IPS-11a (cell line): ENCODE results near the gene SNAP25.

Experiments
- H3K4me3 ChIP-seq: one replicate; pipeline ENCODE4 v1.5.1; 2013; ENCODE audit warnings: low read depth, low read length, control low read depth

The SNAP25 gene

DNA sequence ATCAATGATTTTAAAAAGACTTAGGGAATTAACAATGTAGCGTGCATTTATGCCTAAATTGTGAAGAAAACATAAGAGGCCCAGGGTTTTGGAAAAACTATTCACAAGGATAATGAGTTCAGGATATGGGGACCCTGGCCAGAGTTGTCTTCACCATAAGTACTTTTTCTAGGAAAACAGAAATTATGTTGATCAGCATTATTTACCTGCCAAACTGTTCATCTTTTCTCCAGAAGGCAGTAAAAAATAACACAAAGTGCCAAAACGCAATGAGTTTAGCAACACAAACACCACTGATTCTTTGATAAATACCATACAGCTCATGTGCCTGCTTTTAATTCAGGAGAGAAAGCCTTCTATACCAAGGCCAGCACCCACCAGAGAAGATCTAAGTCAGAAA lies 43.1 kb downstream of the SNAP25 start:
- H3K4me3 ChIP-seq = no peak overlapping the region

DNA sequence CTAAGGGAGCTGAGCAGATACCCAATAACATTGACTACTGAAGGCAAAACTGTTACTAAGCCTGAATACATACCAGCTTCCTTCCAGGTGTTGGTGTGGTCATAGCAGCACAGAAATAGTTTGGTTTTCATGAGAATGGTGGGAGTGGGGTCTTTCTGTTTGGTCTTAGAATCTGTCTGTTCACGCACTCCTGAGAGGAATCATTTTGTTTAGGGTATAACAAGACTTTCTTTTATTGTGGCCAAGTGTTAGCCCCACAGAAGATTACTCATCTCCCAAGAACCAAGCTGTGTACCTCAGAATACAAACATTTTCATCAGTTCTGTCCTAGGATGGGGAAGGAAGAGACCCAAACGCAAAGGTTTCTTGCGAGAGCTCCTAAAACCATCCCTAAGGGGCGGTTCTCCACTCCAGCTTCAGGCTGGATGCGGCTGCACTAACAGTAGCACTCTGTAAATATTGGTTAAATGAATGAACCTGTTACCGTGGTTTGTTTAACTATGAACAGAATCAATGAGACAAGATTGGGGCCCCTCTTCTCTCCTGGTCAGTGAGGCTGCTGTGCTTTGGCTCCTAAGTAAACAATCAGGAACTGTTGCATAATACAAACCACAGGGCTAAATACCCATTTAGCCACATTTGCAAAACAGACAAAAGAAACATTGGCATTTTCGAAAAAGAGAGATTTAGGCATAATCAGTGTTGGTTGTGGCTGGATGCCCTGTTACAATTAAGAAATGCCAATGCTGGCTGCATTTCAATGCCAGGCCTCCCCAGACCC lies 44.9 kb downstream of the SNAP25 start:
- H3K4me3 ChIP-seq = no peak overlapping the region

DNA sequence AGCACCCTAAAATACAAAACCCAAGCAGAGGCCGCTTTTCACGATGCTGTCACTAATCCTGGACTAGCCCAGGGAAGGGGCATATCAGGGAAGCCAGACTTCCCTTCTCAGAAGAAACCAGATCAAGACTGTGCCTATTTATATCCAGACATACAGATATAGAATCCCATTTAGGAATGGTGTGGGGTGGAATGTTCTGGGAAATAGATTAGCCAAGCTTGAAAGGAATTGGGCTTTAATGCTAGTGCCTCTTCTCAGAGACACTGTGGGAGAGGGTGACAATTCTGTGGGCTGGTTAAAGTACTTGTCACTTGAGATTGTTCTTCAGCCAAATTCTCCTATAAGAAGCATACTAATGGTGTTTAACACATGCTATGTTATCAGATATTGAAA lies 45.5 kb downstream of the SNAP25 start:
- no peak overlapping the region for H3K4me3 ChIP-seq

DNA sequence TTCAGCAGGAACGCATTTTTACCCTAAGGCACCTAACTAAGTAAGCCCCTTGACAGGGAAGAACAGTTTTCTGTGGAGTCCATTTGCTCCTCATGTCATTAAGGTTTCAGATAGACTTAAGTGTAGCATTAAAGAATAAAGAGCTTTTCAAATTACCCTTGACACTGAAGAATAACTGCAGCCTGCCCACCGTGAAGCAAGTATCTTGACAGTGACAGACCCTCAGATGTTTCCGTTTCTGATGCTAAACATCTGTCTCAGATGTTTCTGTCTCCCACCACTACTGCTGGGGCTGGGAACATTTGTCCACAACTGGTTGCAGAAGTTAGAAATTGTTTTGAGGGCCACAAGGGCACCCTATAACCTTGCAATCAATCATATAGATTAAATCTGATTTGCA lies 50.0 kb downstream of the SNAP25 start:
- no peak overlapping the region for H3K4me3 ChIP-seq

DNA sequence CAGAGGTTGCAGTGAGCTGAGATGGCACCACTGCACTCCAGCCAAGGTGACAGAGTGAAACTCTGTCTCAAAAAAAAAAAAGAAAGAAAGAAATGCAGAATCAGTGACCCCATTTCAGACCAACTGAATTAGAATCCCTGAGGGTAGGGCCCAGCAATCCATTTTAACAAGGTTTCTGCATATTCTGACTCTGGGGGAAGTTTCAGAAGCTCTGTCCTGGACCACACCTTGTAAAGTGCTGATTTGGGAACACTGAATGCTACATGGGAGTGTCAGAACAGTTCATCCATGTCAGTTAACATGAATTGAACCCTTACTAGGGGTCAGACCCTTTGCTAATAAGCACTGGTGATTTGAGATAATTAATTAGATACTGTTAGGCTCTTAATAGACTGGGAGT lies 52.0 kb downstream of the SNAP25 start:
- no peak overlapping the region for H3K4me3 ChIP-seq

DNA sequence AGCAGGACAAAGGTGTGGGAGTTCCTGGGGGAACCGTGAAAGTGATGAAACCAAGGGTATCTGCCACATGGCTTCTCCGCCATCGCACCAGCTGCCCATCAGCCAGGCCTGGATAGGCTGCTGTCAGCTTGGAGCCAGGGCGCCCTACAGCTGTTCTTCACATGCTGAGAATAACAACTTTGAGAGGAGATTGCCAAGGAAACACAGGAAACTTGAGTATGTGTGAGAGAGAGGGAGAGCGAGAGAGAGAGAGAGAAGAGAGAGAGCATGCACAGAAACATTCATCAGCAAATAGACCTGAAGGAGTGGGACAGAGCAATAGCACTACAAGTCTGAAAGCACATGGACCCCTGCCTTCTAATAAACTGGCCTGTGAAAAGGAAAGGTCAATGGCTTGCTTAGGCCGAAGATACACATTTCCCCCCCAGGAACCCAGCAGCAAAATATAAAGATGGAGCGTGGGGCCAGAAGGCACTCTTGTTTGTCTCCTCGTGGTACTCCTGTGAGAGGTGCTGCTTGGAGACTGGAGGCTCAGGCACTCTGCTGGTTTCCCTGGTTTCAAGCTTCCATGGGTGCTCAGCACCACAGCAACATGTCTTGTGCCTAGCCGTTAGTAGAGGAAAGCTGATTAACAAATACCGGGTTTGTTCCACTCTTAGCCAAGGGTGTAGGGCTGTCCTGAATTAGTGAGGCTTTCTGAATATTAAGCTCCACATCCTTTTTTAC lies 53.0 kb downstream of the SNAP25 start:
- H3K4me3 ChIP-seq = no peak overlapping the region

DNA sequence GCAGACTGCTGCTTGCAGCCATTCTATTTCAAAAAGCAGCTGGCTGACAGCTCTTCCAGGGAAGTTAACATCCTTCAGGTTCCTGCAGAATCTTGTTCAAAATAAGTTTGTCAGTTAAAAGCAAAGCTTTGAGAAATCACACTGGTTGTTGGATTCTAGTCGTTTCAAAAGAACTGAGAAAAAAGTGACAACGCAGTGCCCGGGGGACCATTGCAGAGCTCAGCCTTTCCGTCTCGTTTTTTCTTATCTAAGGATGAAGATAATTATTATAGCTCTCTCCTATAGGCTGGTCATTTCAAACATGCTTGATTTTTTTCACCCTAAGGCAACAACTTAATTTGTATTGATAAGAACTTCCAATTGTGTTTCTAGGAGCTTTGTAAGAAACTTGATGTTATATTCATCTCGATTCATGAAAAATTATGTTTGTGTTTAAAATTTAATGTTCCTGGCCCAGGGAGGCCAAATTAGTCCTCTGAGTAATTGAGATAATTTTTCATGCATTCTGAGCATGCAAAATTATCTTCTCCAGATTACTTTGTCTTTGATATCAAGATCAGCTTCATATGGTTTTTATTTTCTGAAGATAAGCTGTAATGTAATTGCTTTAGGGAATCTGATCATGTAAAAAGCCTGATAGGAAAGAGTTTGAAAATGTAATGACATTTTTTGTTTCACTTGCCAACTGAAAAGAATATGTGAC lies 58.4 kb downstream of the SNAP25 start:
- H3K4me3 ChIP-seq = no peak overlapping the region

DNA sequence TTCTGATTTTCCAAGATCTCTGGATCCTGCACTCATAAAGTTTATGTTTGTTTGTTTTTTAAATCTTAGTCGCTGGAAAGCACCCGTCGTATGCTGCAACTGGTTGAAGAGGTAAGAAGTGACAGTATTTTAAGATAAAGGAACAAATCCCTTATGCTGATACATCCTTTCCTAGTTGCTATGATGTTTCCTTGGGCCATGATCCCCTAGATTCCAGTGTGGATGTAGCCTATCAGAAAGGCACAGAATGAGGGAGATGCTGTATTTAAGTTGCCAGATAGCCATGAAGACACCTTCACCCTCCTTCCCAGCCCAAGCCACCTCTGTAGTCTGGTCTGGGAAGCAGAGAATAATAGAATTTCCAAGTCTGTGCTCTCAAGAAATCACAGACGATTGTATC lies 59.0 kb downstream of the SNAP25 start:
- no peak overlapping the region for H3K4me3 ChIP-seq

DNA sequence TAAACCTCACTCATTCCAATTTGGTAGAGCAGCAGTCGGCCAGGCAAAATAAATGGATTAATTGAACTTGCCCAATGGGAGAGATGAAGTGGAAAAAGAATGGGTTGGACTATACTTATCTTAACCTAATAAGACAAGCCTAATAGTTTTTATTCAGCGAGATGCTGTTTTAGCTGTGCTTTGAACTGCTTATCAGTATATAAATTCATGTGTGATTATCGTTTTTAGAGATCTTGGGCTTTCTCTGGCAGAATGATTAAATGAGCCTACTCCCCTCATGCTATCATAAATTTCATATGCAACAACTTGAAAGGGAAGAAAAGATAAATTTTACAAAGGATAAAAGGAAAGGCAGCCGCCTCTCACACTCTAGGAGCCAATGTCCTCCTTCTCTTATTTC lies 59.8 kb downstream of the SNAP25 start:
- H3K4me3 ChIP-seq = no peak overlapping the region

DNA sequence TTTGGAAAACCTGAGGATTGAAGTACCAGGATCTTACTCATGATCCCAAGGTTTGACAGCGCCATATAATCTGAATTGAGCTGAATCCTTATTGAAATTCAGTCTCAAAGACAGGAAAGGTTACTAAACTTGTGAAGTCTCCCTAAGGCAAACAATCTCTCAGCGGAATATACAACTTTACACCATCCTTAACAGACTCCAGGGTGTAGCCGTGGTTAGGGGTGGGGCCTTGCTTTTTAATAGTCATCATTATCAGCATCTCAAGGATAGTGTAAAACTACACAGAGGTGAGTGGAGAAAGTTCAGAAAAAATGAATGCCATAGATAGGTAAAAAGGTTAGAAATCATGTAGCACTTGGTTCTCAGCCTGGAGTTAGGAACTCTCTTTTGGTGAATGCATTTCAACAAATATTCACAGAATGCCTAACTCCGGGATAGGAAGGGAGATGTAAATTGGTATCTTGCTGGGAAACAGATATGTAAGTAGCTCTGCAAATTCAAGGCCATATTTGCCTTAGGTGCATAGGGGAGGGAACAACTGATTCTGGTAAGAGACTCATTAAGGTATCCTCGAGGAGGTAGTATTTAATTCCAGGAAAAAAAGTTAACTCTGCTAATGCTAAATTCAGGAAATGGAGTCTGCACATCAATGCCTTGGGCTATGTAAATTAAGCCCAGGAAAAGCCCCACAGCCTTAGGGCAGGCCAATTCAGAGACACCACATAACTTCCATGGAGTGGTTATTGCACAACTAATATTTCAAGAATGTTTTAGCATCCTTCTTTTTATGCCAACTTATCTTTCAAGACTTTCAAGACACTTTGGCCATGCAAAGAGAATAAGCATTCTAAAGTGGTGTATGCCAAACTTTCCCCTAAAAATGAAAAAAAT lies 61.6 kb downstream of the SNAP25 start:
- no peak overlapping the region for H3K4me3 ChIP-seq

DNA sequence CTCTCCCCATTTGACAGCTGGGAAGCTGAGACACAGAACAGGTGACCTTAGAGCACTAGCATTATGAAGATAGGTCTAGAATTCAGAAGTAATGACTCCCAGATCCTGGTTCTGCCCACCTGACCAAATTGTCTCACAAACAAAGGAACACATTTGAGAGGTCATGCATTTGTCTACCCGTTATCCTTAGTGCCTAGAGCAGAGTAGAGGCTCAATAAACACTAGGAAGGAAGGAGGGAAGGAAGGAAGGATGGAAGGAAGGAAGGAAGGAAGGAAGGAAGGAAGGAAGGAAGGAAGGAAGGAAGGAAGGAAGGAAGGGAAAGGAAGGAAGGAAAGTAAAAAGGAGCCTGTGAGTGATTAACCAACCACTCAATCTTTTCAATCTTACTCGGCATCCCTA lies 63.3 kb downstream of the SNAP25 start:
- no peak overlapping the region for H3K4me3 ChIP-seq

DNA sequence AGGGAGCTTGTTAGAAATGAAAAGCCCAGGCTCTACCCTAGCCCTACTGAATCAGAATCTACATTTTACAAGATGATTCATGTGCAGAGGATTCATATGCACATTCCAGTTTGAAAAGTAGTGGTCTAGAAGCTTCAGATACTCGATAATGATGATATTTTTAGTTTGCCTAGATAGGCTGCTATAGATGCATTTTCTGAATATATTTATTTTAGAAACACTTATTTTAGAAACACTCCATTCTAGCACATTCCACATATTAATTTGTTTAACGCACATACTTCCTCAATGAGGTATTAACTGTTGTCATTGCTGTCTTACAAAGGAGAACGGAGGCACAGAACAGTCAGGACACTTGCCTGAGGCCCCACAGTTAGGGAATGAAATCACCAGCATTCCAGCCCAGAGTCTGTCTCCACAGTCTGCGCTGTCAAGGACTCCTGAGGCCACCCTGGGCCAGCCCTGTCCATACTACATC lies 64.4 kb downstream of the SNAP25 start:
- H3K4me3 ChIP-seq = no peak overlapping the region

DNA sequence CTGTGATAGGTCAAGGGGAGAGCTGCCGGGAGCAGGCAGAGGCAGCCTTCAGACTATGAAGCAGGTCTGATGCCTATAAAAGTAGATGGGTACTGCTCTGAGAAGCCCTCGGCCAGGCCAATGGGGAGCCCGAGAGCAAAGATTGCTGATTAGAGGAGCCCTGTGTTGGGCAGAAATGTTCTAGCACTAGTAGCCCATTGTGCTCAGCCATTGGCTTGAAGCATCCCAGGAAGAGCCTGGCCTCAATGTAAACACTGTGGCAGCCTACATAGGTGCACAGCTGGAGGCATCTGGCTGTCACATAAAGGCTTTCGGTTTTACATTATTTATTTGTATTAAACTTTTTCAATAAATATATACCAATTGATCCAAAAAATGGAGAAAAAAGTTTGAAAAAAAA lies 67.7 kb downstream of the SNAP25 start:
- no peak overlapping the region for H3K4me3 ChIP-seq

DNA sequence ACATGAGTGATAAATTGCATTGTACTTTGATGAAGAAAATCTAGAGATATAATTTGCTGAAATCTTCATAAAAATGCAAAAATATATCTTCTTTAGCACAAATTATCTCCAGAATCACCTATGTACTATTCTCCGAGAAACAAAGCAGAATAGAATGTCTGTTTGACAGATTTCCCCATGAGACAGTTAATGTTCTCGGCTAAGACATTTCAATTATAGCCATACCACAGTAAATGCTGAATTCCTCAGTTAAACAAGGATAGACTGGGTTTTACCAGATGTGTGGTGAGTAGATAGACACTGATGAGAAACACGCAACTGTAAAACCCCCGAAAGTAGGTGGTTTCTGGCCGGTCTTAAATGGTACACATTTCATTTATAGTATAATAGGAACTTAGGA lies 69.8 kb downstream of the SNAP25 start:
- no peak overlapping the region for H3K4me3 ChIP-seq

DNA sequence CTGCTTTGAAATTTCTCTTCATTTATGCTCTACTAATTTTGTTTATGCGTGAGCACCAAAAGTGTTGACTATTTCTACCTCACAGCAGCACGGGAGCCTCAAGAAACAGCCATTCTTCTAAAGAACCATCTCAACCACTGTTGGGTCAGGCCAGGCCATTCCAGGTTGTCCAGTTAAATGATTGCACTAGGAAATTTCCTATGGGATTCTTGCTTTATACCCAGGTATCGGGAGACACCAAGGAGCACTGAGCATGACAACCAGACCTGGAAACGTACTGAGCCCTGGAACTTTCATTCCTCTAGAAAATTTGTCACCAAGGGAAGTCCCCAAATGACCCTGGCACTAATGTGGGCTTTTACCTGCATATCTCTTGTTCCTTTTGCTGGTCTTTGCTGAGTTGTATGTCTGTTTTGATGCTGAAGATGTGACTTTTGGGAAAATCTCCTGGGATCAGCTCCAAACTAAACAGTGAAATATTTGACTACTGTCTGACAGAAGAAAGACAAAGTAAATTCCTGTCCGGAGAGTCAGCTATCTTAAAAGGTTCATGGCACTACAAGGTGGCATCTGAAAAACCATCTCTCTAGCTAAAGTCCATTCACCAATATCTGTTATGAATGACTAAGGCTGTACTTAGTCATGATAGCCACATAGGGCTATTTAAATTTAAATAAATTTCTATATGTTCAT lies 70.5 kb downstream of the SNAP25 start:
- H3K4me3 ChIP-seq = no peak overlapping the region

DNA sequence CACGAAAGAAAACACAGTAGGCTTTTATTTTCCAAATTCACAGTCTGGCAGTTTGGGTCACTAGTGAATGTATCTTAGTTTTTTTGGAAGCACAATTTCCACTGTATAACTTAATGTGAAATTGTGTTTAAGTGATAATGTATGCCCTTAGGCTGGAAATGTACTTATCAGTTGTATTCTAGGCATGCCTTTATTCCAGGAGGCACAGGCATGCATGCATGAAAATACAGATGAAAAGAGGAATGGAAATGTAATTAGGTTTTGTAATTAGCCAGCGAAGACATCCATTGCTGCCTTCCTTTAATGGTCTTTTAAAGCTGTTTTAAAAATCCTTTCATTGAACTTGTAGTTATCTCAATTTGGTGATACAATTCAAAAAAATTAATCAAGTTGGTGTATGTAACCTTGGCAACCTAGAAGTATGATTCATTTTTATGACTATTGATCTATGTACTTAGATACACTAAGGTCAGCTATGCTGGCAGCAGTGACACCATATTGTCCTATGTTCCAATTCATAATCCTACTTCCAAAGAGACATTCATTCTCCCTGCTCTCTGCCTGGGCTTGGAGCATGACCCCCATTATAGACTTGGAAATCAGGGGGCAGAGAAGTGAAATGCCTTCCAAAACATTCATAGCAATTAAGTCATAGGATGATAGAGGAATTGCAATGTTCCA lies 73.1 kb downstream of the SNAP25 start:
- no peak overlapping the region for H3K4me3 ChIP-seq

DNA sequence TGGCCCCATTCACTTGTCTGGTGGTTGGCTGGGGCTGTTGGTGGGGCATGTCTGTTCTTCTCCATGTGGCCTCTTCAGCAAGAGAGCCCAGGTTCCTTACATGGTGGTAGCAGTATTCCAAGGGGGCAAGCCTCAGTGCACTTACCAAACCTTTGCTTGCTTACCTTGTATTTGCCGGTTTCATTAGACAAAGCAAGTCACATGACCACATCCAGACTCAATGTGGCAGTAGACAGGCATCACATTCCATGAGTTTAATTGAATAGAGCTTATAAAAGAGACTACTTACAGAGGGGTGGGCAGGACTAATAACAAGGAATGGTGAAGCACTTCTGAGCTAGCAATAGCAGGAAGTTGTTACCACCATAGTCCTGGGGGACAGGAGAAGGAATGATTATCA lies 78.6 kb downstream of the SNAP25 start:
- no peak overlapping the region for H3K4me3 ChIP-seq

DNA sequence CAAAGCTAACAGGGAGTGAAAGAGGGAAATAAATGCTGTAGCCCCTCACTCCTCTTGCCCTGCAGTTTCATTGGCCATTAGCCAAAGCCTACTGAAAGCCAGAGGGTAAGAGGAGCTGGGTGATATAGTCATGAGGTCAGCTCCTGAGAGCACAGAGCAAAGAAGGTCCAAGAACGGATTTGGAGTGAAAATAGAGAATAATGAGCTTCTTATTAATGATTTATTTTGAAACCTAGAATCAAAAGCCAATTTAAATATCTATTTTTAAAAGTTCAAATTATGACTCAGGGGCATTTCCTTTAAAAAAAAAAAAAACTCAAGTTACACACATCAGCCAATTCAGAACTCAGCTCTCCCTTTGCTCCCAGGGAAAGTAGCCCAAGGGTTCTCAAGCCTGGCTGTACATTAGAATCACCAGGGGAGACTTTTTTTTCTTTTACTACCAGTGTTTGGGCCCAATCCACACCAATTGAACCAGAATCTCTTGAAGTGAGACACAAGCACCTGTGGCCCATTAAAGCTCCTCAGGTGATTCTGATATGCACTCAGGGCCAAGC lies 79.1 kb downstream of the SNAP25 start:
- no peak overlapping the region for H3K4me3 ChIP-seq
